DMS79 (cell line): ENCODE data around the gene SCUBE3.
A peak's percentile ranks its signal among the peaks of the same experiment; 100 is the strongest.

Experiments
- DNase-seq: peaks from one replicate; lab custom pipeline; 2025; lab: John Stamatoyannopoulos, UW

SCUBE3 gene

GRCh38 chr6:35240838-35241801 lies 27.4 kb downstream of the SCUBE3 start:
- peak; percentile 51 for DNase-seq

- DNase-seq, result no peak
These were observed 28.7 kb downstream of the SCUBE3 start for GRCh38 chr6:35242486-35242885.

GRCh38 chr6:35242906-35243305 lies 29.1 kb downstream of the SCUBE3 start:
- no peak for DNase-seq

GRCh38 chr6:35243386-35243958 lies 29.7 kb downstream of the SCUBE3 start:
- DNase-seq, result no peak

GRCh38 chr6:35244551-35244950 lies 30.8 kb downstream of the SCUBE3 start:
- no peak for DNase-seq

GRCh38 chr6:35247642-35248231 lies 34.0 kb downstream of the SCUBE3 start:
- no peak for DNase-seq

- DNase-seq, result no peak
These were observed 34.5 kb downstream of the SCUBE3 start for GRCh38 chr6:35248300-35248699.

GRCh38 chr6:35248965-35249364 lies 35.2 kb downstream of the SCUBE3 start:
- DNase-seq, result no peak

- no peak for DNase-seq
These were observed 38.2 kb downstream of the SCUBE3 start for GRCh38 chr6:35251949-35252348.

GRCh38 chr6:35253249-35253648 lies 39.5 kb downstream of the SCUBE3 start:
- no peak for DNase-seq

GRCh38 chr6:35258336-35258735 lies 44.6 kb downstream of the SCUBE3 start:
- DNase-seq, result no peak

- peak; percentile 74 for DNase-seq
These were observed 45.1 kb downstream of the SCUBE3 start for GRCh38 chr6:35258858-35259193.

GRCh38 chr6:35259194-35259947 lies 45.6 kb downstream of the SCUBE3 start, which contains the start of gene ZNF76:
Gene ZNF76 (plus strand): TSS chr6:35259735. CDS start chr6:35281152, 21,417 bp downstream.
- DNase-seq, result peak; percentile 94

- DNase-seq, result peak; percentile 50
These were observed 46.3 kb downstream of the SCUBE3 start for GRCh38 chr6:35259948-35260590.

- DNase-seq, result no peak
These were observed 47.1 kb downstream of the SCUBE3 start for GRCh38 chr6:35260591-35261570.

GRCh38 chr6:35262596-35262995 lies 48.8 kb downstream of the SCUBE3 start:
- no peak for DNase-seq

GRCh38 chr6:35264550-35265274 lies 51.0 kb downstream of the SCUBE3 start:
- DNase-seq, result no peak

GRCh38 chr6:35265523-35265922 lies 51.8 kb downstream of the SCUBE3 start:
- no peak for DNase-seq

- DNase-seq, result no peak
These were observed 53.7 kb downstream of the SCUBE3 start for GRCh38 chr6:35267446-35267845.

- DNase-seq, result no peak
These were observed 54.1 kb downstream of the SCUBE3 start for GRCh38 chr6:35267897-35268296.
